Left forelimb (tissue), 1 donor: ENCODE measurements around the gene CTSD.
"Not testable (repeated sequence)": the region's sequence is repeated elsewhere in the genome, so short reads cannot be mapped to it uniquely, and the experiment has no call there.

ENCODE experiments used
- DNase-seq: peaks from one replicate; pipeline ENCODE4 v3.0.0-alpha.2; 2018; ENCODE audit warnings: low spot score

CTSD gene

DNA sequence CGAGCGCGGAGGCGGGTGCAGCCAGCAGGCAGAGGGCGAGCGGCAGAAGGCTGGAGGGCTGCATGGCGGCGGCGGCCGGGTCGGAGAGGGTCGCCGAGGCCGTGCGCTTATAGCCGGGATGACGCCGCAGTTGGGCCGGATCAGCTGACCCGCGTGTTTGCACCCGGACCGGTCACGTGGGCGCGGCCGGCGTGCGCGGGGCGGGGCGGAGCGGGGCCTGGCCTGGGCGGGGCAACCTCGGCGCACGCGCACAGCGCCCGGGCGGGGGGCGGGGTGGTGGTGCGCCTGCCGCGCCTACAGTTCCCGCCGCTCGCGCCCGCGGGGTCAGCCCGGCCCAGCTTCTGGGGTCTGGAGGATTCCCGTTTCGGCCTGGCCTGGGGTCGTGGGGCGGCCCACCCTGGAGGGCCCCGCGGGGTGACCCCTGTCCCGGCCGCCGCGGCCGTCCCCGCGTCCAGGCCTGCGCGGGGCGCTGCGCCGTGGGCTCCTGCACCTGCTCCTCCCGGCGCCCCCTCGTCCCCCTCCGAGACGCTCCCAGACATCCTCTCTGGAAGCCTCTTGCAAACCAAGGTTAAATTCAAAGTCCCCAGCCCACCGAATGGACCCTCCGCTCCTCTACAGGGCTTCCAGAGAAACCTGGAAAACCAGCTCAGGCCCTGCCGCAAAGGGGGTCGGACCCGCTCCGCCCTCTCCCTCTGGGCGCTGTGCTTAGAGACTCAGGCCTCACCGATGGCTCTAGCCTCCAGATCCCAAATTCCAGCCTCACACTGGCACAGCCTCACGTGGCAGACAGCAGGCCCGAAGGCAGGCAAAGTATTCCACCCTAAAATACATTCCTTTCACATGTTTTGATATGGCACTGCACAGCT, at the start of gene CTSD:
Gene CTSD (minus strand): TSS at position 132 of the 866 bp plus-strand sequence. CDS start 68 bp downstream, at position 64.
- peak; percentile 93 for DNase-seq

DNA sequence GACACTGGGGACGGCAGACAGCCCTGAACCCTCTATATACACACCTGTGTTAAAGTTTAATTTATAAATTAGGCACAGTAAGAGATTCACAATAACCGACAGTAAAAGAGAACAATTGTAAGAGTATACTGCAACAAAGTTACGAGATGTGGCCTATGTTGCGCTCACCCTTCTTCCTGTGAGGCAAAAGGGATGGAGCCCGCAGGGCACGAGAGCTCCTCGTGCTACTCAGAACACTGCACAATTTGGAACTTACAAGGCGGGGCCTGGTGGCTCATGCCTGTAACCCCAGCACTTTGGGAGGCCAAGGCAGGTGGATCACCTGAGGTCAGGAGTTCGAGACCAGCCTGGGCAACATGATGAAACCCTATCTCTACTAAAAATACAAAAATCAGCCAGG, 49.6 kb upstream of the CTSD start:
- DNase-seq, result not testable (repeated sequence)

DNA sequence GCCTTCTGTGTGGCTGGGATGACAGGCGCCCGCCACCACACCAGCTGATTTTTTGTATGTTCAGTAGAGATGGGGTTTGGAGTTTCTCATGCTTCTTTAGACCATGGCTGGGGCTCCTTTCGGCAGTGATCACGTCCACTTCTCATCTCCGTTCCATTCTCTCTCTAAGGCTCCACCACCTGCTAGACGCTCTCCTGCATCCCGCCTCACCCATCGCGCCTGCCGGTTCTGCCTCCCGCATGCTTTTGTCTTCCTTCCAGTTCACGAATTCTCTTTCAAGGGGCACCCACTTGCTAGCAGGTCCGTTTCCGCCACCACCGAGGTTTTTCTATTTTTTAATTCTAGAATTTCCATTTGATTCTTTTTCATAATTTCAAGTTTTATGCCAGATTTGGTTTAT, 49.1 kb upstream of the CTSD start:
- DNase-seq, result no peak

DNA sequence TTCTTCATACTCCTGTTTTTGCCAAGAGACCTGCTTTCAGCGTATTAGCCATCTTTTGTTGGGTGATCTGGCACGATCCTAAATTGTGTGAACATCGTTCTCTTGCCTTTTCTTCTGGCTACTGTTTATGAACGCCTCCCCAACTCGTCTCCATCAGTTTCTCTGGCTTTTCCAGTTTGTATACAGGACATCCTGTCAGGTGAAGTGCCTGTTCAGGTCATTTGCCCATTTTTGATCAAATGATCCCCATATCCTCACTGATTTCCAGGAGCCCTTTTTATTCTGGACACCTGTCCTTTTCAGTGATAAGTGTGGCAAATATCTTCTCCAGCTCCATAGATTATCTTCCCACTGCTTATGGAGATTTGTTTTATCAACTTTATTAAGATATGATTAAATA, 48.5 kb upstream of the CTSD start:
- DNase-seq, result no peak

DNA sequence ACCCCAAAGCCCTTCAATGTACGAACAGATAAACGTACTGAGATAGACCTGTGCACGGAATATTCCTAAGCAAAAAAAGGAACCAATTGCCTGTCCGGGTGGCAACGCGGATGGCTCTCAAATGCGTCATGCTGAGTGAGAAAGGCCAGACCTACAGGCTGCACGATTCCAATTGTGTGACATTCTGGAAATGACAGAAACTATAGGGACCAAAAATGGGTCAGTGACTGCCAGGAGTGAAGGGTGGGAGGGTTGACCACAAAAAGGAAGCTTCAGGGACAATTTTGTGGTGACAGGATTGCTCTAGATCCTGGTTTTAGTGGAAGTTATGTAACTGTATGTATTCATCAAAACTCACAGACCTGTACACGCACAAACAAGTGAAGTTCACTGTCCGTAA, 47.0 kb upstream of the CTSD start:
- no peak for DNase-seq

DNA sequence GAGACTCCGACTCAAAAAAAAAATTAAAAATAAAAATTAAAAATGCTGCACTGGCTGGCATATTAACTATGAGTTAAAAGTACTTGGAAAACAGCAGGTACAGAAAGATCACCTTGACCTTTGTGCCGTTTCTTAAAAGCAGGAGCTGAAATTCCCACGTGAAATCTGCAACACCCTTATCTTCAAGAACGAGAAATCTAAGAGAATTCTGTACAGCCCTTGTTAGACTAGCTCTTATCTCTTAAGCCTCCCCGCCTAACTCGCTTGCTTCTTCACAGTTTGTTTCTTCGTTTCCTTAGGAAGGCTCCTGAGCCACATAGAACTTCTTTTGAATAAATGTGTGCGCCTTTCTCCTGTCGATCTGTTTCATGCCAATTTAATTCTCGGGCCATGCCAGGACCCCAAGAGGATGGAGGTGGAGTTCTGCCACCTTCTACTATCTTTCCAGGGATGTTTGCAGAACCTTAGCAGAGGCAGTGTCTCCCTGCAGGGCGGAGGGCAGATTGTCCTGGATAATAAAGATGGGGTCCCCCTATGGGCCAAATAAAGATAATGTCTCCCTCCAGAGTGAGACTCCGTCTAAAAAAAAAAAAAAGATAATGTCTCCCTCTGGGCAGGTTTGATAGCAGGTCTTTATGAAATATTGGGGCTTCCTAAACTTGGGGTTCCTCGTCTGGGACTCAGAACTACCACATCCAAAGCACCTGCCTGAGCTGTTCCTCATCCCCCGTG, 43.7 kb upstream of the CTSD start:
- DNase-seq, result no peak

DNA sequence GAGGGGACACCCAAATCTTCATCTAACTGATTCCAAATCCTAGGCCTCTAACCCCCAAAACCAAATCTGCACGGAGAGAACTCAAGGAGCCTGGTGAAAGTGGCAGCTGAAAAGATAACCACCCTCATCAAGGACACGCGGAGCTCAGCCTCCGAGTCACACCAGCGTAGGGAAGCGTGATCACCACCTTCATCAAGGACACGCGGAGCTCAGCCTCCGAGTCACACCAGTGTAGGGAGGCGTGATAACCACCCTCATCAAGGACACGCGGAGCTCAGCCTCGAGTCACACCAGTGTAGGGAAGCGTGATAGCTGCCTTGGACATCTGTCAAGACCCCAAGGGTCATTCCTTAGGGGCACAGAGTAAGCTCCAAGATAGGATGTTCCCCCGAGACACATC, 41.8 kb upstream of the CTSD start:
- no peak for DNase-seq

DNA sequence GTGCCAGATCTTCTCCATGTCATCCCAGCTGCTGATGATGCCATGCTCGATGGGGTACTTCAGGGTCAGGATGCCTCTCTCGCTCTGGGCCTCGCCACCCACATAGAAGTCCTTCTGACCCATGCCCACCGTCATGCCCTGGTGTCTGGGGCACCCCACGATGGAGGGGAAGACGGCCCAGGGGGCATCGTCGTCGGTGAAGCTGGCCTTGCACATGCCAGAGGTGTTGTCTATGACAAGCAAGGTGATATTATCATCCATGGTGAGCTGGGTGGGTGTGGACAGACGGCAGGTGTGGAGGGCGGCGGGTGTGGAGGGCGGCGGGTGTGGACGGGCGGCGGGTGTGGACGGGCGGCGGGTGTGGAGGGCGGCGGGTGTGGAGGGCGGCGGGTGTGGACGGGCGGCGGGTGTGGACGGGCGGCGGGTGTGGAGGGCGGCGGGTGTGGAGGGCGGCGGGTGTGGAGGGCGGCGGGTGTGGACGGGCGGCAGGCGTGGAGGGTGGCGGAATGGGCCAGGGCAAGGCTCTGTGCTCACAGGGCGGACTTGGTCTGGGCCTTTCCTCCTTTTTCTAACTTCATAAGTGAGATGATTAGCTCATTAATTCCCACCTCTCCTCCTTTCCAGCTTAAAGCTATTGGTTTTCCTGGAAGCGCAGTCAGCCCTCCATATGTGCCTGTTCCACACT, 40.2 kb upstream of the CTSD start:
- DNase-seq, result not testable (repeated sequence)

DNA sequence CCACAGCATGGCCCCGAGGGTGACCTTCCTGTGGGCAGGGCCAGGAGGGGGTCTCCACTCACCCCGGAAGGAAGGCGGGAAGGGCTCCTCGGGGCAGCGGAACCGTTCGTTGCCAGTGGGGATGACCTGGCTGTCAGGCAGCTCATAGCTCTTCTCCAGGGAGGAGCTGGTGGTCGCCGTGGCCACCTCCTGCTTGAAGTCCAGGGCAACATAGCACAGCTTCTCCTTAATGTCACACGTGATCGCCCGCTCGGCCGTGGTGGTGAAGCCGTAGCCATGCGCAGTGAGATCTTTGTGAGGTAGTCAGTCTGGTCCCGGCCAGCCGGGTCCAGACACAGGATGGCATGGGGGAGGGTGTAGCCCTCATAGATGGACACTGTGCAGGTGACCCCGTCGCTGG, 39.5 kb upstream of the CTSD start:
- DNase-seq, result no peak

DNA sequence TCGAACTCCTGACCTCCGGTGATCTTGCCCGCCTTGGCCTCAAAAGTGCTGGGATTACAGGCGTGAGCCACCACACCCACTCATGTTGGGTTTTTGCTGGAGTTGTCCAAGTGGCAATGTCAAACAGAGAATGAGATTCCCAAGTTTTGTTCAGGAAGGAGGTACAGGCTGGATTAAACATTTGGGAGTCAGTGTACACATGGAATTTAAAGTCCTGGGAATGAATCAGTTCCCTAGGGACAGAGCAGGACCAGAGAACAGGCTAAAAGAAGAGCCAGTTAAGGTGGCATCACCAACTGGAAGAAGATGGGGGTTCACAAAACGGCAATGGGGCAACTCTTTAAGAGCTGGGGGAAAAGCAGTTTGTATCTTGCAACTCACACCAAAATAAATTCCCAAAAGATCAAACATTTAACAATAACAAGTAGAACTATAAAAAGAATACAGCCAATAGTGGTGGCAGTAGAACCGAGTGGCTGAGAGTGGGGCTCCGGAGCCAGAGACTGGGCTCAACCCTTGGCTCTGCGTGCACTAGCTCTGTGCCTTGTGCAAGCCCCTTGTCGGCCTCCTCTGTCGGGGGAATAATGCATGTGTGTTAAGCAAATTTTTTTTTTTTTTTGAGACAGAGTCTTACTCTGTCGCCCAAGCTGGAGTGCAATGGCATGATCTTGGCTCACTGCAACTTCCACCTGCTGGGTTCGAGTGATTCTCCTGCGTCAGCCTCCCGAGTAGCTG, 33.8 kb upstream of the CTSD start:
- DNase-seq, result no peak

DNA sequence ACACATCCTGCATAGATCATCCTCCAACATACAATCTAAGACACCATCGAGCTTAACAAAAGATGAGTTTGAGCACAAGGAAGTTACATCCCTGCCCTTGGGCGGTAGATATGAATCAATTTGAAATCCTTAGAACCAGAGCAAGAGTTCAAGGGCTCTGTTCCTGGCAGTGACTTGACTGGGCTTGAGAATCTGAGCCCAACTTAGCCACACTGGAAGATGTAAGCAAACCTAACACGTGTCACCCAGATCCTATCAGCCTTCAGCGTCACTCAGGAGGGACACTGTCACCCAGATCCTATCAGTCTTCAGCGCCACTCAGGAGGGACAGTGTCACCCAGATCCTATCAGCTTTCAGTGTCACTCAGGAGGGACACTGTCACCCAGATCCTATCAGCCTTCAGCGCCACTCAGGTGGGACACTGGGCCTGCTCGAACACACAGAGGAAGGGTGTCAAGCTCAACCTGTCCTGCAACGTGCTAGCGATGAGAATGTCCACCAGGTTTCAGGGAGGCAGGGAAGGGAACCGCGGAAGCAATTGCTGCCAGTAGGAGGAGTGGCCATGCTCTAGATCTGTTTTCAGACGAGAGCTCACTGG, 32.8 kb upstream of the CTSD start:
- DNase-seq, result no peak

DNA sequence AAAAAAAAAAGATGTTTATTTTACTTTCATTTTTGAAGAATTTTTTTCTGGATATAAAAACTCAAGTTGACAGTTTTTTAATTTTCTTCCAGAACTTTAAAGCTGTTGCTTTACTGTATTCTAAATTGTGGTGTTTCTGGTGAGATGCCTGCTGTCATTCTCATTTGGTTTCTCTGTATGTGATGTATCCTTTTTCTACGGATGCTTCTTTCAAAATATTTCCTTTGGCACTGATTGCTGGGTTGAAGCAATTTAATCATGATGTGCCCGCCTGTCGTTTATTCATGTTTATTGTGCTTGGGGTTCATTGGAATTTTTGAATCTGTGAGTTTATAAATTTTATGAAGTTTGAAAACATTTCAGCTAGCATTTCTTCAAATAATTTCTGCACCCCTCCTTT, 29.4 kb upstream of the CTSD start:
- no peak for DNase-seq

DNA sequence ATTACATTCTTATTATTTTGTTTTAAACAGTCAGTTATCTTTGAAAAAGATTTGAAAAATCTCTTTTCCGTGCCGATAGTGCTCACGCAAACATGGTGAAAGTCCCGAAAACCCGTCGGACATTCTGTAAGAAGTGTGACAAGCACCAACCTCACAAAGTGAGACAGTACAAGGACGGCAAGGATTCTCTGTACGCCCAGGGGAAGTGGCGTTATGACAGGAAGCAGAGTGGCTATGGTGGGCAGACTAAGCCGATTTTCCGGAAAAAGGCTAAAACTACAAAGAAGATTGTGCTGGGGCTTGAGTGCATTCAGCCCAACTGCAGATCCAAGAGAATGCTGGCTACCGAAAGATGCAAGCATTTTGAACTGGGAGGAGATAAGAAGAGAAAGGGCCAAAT, 28.7 kb upstream of the CTSD start:
- DNase-seq, result no peak

DNA sequence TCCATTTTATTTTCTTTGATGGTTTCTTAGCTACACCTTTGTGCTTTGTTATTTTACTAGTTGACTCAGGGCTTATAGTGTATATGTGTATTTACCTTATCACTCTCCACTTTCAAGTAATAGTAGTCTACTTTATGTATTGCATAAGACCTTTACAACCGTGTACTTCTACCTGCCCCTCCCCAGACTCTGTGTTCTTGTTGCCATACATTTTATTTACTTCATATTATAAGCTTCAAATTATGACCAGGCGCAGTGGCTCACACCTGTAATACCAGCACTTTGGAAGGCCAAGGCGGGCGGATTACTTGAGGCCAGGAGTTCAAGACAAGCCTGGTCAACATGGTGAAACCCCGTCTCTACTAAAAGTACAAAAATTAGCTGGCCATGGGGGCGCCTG, 28.2 kb upstream of the CTSD start:
- DNase-seq, result no peak

DNA sequence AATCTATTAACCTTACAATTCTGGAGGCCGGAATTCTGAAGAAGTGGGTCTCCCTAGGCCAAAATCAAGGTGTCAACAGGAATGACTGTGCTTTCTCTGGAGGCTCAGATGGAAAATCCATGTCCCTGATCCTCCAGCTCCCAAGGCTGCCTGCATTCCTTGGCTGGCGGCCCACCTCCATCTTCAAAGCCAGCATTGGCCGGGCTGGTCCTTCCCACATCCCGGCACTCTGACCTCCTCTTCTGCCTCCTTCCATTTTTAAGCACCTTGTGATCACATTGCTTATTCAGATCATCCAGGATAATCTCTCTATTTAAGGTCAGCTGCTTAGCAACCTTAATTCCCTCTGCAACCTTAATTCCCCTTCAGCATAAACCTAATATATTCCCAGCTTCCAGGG, 22.7 kb upstream of the CTSD start:
- no peak for DNase-seq

DNA sequence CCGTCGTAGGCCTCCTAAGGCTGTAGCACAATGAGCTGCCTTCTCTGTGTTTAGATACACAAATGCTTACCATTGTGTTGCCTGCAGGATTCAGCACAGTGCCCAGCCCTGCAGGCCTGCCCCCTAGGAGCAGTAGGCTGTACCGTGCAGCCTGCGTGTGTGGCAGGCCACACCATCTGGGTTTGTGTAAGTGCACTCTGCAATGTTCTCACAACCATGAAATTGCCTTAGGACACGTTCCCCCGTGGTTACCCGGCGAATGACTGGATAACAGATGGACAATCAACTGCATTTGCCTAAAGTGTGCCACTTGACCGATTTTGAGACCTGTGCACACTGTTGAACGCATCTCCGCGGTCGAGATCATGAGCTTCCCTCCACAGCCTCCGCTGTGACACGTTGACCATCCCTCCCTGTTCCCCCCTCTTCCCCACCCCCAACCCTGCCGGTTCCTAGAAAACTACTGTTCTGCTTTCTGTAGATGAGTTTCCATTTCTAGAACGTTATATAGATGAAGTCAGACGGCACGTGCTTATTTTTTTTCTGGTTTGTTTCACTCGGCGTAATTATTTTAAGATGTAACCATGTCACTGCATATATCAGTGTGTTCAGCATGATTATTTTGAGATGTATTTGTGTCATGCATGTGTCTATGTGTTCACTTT, 22.2 kb upstream of the CTSD start:
- DNase-seq, result no peak

DNA sequence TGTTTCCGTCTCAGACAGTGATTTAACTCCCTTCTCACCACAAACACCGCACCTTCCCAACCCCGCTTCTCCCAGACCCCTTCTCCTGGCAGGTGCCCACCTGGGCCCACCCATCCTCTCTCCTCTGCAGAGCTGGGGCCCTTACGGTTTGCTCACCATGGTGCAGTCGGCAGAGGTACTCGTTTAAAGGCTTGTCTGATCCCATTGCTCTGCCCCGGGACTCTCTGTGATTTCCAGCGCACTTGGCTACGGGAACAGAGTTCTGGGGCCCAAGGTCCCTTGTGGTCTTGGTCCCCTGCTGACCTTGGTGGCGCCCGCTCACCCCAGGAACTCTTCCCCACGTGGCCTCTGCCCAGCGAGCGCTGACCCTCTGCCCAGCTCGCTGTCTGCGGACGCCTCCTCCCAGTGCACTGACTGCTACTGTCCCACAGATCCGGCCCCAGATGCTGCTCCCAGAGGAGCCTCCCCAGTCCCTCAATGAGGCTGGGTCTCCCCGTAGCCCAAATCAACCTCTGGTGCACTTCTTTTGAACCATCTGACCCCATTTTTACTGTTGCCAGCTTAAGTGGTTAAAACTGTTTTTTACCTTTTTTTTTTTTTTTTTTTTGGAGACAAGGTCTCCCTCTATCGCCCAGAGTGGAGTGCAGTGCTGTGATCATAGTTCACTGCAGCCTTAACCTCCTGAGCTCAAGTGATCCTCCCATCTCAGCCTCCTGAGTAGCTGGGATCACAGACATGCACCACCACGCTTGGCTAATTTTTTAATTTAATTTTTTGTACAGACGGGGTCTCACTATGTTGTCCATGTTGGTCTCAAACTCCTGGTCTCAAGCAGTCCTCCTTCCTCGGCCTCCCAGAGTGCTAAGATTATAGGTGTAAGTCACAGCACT, 21.3 kb upstream of the CTSD start:
- no peak for DNase-seq

DNA sequence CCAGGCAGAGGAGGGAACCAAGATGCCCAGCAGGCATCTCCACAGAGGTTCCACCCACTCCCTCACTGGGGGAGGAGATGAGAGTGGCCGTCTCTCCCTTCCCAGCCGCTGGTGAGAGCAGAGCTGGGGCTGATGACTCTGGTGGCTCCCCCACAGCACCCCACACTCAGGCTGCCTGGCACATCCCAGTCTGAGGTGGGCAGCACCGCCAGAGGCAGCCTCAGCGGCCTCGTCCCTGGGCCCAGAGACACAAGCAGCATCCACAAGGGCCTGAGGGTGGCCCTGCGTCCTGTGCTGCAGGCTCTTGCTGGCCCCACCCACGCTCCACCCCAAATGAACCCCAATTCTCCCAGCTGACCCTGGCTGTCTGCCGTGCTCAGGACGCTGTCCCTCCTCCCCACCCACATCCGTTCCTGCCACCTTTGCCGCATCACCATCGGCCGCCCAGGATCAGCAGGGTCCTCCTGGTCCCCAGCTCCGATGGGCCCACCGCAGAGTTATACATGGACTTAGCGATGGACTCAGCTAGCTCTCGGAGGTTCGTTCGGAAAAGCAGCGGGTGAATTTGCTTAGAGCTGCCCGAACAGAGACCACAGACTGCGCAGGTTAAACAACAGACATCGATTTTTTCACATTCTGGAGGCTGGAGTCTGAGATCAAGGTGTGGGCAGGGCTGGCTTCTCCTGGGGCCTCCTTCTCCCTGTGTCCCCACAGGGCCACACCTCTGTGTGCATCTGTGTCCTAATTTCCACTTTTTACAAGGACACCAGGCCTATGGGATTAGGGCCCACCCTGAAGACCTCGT, 20.2 kb upstream of the CTSD start:
- DNase-seq, result no peak
